ENCODE data around the gene TANC1.
A peak's percentile ranks its signal among the peaks of the same experiment; 100 is the strongest.

TANC1 gene

GRCh38 chr2:159118115-159118858 is 149.8 kb downstream of the TANC1 start:
- peak; percentile 65 for DNase-seq (ENCODE audit: low read depth)

DNA sequence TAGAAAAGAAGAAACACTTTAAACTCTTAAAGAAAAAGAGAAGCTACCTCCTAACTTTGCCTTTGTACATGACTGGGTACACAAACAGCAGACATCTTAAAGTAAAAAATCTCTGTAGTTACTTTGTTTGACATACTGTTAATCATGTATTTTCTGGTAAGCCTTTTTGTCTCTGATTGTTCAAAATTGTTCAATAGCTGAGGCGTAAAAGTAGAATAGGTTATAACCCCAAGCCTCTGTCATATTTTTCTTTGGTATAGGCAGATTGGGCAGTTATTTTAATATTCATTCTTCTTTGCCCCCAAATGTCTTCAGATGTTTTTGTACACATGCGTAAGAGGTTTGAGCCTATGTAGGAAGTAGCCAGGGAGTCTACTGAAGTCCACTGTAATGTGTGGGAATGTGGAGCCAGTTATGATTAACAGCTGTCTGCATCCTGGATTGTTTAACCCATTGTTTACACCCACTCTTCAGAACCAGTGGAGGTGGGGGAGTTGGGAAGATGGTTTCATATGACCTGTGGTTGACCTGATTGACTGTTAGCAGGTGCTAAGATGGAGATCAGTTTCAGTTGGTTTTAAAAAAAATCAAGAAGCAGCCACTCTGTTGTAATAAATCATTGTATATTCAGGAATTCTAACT is 150.5 kb downstream of the TANC1 start:
- no peak for DNase-seq (ENCODE audit: low read depth)

GRCh38 chr2:159119652-159120257 is 151.3 kb downstream of the TANC1 start:
- DNase-seq (ENCODE audit: low read depth), result no peak

- DNase-seq (ENCODE audit: low read depth), result no peak
These were observed 155.3 kb downstream of the TANC1 start for GRCh38 chr2:159123786-159124185.

GRCh38 chr2:159124441-159124911 is 156.0 kb downstream of the TANC1 start:
- peak; percentile 21 for DNase-seq (ENCODE audit: low read depth)

- no peak for DNase-seq (ENCODE audit: low read depth)
These were observed 156.6 kb downstream of the TANC1 start for GRCh38 chr2:159124931-159125467.

- no peak for DNase-seq (ENCODE audit: low read depth)
These were observed 157.4 kb downstream of the TANC1 start for GRCh38 chr2:159125858-159126257.

DNA sequence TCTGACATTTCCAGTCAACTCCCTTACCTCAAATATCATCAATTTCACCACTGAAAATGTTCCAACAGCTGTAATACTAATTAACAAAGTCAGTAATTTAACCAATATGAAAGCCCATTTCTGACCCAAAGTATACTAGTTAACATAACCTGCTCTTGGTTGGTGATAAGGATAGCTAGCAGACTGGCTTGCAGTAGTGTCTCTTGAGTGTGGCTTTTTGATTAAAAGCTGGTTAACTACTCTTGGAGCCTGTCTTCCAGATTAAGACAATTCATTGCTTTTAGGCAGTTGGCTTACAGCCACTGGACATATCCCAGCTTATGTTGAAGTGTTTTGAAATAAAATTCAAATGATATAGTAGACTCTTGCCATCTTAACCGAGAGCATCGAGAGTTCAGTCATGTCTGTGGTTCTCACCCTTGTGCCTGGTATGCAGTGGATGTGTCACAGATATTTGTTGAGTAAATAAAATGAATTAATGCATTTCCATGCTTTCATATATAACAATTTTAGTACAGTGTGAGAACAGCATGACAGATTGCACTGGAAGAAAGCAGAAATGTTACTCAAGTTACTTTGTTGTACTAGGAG is 158.1 kb downstream of the TANC1 start:
- DNase-seq (ENCODE audit: low read depth), result no peak

- no peak for DNase-seq (ENCODE audit: low read depth)
These were observed 159.8 kb downstream of the TANC1 start for GRCh38 chr2:159128191-159128590.

- DNase-seq (ENCODE audit: low read depth), result no peak
These were observed 160.8 kb downstream of the TANC1 start for GRCh38 chr2:159129269-159129668.

DNA sequence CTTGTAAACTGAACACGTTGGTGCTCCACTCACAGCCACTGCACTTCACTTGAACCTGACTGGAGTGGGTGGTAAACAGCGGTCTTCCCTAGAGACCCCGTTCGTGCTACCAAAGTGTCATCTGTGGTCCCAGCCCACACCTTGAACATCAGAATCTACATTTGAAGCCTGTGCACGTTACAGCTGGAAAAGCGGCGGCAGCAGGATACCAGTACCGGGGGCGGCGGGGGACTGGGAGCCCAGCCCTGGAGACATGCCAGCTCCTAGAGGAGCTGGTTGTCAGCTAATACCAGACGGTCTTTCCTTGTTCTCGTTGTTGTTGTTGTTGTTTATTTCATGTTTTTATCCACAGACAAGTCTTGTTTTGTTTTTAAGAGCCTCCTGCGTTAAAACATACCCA is 161.4 kb downstream of the TANC1 start:
- no peak for DNase-seq (ENCODE audit: low read depth)

DNA sequence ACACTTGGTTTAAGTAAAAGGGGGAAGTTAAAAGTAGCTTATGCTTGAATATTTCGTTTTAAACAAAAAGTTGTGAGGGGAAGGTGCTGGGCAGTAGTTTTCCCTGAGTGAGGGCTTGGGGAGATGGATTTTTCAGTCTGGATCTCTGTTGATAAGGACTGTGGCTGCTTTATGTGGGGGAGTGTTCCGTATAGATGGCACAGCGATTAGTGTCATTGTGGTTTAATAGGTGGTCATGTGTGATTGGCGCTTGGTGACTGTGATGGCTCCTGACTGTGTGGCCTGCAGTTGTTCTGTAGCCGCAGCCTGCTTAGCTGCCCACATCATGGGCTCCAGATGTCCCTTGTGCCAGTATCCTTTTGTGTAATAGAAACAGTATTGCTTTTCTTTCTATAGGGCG is 161.9 kb downstream of the TANC1 start:
- DNase-seq (ENCODE audit: low read depth), result no peak

DNA sequence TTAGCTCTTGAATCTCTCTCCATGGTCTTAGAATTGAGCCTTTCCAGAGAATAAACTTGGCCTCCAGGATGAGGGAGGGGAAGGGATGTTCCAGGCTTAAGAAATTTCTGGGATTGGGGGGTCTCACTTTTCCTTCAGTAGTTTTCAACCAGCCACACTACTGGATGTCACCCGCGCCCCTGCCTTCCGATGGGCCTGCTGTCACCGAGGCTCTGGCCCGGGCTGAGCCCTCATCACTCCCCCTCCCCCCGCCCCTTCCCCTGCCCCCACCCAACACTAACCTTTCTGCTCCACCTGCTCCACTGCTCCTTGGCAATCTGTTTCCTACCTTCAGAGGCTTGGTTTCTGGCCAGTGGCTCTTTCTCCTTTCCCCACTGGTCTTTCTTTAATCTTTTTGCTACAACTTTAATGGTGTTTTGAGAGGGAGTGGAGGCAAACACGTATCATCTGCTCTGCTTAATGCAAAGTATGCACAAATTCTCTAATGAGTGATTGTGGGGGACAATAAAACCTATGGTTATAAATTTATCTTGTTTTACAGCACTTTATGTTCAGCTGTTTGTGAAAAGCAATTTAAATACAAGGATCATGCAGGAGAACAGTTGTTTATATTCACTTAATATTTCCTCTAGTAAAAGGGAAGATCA is 162.9 kb downstream of the TANC1 start:
- no peak for DNase-seq (ENCODE audit: low read depth)

GRCh38 chr2:159131914-159132281 is 163.5 kb downstream of the TANC1 start:
- DNase-seq (ENCODE audit: low read depth), result no peak

DNA sequence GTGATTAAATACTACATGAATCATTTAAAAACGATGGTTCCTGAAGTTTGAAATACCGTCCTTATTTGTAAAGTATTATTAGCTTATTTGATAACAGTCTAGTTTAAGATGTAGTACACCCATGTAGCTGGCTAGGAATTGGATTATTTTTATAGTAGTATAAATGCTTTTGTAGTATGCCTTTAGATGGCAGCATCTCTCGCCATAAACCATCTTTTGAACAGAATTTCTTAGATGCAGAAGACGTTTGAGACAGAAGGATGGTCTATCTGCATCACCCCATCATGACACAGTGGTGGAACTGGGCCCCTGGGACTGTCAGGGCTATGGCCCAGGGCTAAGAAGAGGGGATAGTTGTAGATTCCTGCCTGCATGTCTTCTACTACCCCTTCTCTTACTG is 165.4 kb downstream of the TANC1 start:
- DNase-seq (ENCODE audit: low read depth), result no peak

GRCh38 chr2:159134979-159135378 is 166.5 kb downstream of the TANC1 start:
- DNase-seq (ENCODE audit: low read depth), result no peak

DNA sequence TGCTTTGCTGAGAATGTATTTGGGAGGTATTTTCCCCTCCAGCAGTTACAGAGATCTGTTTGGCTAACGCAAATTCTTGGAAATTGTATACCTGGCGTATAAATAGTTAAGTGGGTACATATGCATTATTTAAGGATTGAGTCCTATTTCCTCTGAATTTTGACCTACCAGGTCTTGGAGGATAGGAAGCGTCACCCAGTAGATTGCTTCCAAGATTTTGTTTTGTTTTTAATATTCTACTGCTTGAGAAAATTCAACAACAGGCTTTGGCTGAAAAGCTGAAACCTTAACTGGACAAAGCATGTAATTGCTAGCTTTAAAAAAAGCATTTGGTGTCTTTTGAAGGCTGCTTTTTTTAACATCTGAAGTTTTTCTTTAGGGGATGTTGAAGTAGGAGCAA is 168.0 kb downstream of the TANC1 start:
- no peak for DNase-seq (ENCODE audit: low read depth)

- DNase-seq (ENCODE audit: low read depth), result no peak
These were observed 169.2 kb downstream of the TANC1 start for GRCh38 chr2:159137511-159138241.

GRCh38 chr2:159138642-159139182 is 170.3 kb downstream of the TANC1 start:
- DNase-seq (ENCODE audit: low read depth), result no peak

DNA sequence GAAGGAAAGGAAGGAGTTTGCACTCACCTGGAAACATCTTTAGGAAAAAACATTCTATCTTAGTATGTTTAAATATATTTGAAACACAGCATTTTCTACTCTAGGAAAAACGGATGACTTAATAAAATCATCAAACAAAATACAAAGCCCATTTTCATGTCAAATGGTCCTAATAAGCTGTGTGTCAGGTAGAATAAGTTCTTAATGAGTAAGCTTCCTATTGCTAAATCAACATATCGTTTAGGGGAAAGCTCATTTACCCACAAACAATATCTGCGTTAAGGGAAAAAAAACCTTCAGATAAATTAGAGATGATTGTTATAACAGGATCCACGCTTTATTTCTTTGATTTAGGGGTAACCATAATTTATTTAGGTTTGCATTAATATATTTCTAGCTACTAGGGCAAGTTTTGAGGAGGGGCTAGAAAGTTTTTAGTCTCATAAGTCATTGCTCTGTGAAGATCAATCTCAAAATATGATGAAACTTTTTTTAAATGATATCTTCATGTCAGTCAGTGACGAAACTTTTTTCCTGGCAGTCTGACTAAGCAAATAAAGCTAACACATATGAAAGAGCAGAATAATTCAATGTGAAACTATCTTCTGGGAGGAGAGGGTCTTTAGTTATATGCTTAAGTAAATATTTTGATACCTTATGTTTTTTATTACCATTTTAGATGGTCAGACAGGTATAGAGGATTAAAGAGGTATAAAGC is 170.9 kb downstream of the TANC1 start:
- no peak for DNase-seq (ENCODE audit: low read depth)

Data from stimulated activated CD8-positive, alpha-beta memory T cell treated with anti-CD3 and anti-CD28 coated beads, Interleukin-4, amount 100 ng/mL, for 24 hours (primary cell).